Keratinocyte (primary cell): Measurements from ENCODE around the gene DIP2B. TPM values are rescaled to one million over a fixed set of nuclear protein-coding genes. Genes with fewer than 3 reads are reported as not detected.

ENCODE experiments used
- DNase-seq: peaks from one replicate; pipeline ENCODE4 v3.0.0-alpha.2; 2011; ENCODE audit warnings: low read depth, missing footprints, low spot score
- FAIRE-seq: peaks from 2 replicates; lab custom pipeline; 2011; peaks lifted over from hg19 to GRCh38; lab: Jason Lieb, UNC
- H2AFZ ChIP-seq: 2 replicates; pipeline ENCODE4 v1.6.0; 2012; ENCODE audit warnings: low read length, control low read depth, inconsistent platforms; ENCODE audit not compliant: control insufficient read depth
- H3K27ac ChIP-seq: 2 replicates; pipeline ENCODE4 v1.5.1; 2011; ENCODE audit warnings: low read length; ENCODE audit not compliant: control insufficient read depth, insufficient read depth
- H3K27me3 ChIP-seq: 3 replicates; pipeline ENCODE4 v1.6.0; 2011; ENCODE audit warnings: low read length; ENCODE audit not compliant: control insufficient read depth, insufficient read depth; ENCODE audit errors: extremely low read depth
- H3K36me3 ChIP-seq, 2 experiments: 2 replicates in 1 of 2; 3 replicates in 1 of 2; pipeline ENCODE4 v1.5.1; 2011; ENCODE audit warnings: low read length in 2 of 2, mild to moderate bottlenecking in 1 of 2; ENCODE audit not compliant: control insufficient read depth in 2 of 2, insufficient read depth in 2 of 2; ENCODE audit errors: extremely low read depth in 1 of 2
- H3K4me1 ChIP-seq: 3 replicates; pipeline ENCODE4 v1.5.1; 2011; ENCODE audit warnings: low read length; ENCODE audit not compliant: control insufficient read depth, insufficient read depth; ENCODE audit errors: extremely low read depth
- H3K4me2 ChIP-seq: 3 replicates; pipeline ENCODE4 v1.6.0; 2011; ENCODE audit warnings: low read depth, low read length; ENCODE audit not compliant: control insufficient read depth, insufficient read depth; ENCODE audit errors: extremely low read depth
- H3K4me3 ChIP-seq, 3 experiments: fragments of 200-600 bp in 1 of 3; sonication (generic) in 1 of 3; 2 replicates in 2 of 3; 3 replicates in 1 of 3; pipeline ENCODE4 v1.5.1; 2011 to 2016; ENCODE audit warnings: low read length in 3 of 3, mild to moderate bottlenecking in 3 of 3, control low read depth in 2 of 3, inconsistent platforms in 1 of 3, low read depth in 1 of 3, mixed read lengths in 1 of 3, mixed run types in 1 of 3, moderate library complexity in 1 of 3; ENCODE audit not compliant: control insufficient read depth in 2 of 3, insufficient read depth in 2 of 3; ENCODE audit errors: extremely low read depth in 1 of 3
- H3K79me2 ChIP-seq: 2 replicates; pipeline ENCODE4 v1.6.0; 2012; ENCODE audit warnings: low read length; ENCODE audit not compliant: control insufficient read depth, insufficient read depth
- H3K9ac ChIP-seq: 3 replicates; pipeline ENCODE4 v1.6.0; 2011; ENCODE audit warnings: low read length; ENCODE audit not compliant: control insufficient read depth, insufficient read depth; ENCODE audit errors: extremely low read depth
- H3K9me1 ChIP-seq: 3 replicates; pipeline ENCODE4 v1.6.0; 2011; ENCODE audit warnings: low read length; ENCODE audit not compliant: control insufficient read depth, insufficient read depth; ENCODE audit errors: extremely low read depth
- H3K9me3 ChIP-seq: 2 replicates; pipeline ENCODE4 v1.5.1; 2012; ENCODE audit warnings: low read depth, low read length; ENCODE audit not compliant: control insufficient read depth
- H4K20me1 ChIP-seq: 3 replicates; pipeline ENCODE4 v1.6.0; 2011; ENCODE audit warnings: low read length; ENCODE audit not compliant: control insufficient read depth, insufficient read depth; ENCODE audit errors: extremely low read depth
- CTCF ChIP-seq, 3 experiments: IDR thresholded peaks in 1 of 3; conservative IDR thresholded peaks in 1 of 3; optimal IDR thresholded peaks in 1 of 3; 2 replicates in 2 of 3; 3 replicates in 1 of 3; pipeline versions ENCODE3 to v1.5.1; 2011; ENCODE audit warnings: low read length in 3 of 3, mild to moderate bottlenecking in 3 of 3, moderate library complexity in 2 of 3, control low read depth in 1 of 3, inconsistent platforms in 1 of 3; ENCODE audit not compliant: insufficient read depth in 2 of 3; ENCODE audit errors: extremely low read depth in 1 of 3
- EZH2 ChIP-seq: IDR thresholded peaks from one replicate; pipeline ENCODE4 v1.6.1; 2012; ENCODE audit warnings: inconsistent platforms, mild to moderate bottlenecking, low read length, moderate library complexity
- dilution Hi-C: fragments of 300-500 bp; cut with MboI; formaldehyde crosslinking; loops from one replicate; pipeline ENCODE4 v1.7.0; 2020; ENCODE audit warnings: low sequenced_read_pairs; ENCODE audit not compliant: extremely low pct_ligation_motif_present
- polyA plus RNA-seq, 5 experiments: library from polyadenylated mRNA; depleted of rRNA in 3 of 5; stranded (reverse) in 3 of 5; stranded (forward) in 1 of 5; unstranded in 1 of 5; fragments of >200 nt; gene quantifications; 1 replicate in 1 of 5; 2 replicates in 3 of 5; 3 replicates in 1 of 5; pipeline versions ENCODE4 v1.2.1 to v1.2.3, GENCODE V29; 2011 to 2012; ENCODE audit warnings: missing spikeins in 2 of 5, low read depth in 1 of 5, low replicate concordance in 1 of 5

The DIP2B gene
- polyA plus RNA-seq, 1 donor (not counting 4 experiments of a cell fraction or from before 2014, with no cell fraction given) = 30.2 TPM

- H3K27ac ChIP-seq = peak overlapping the region; percentile 94
- peaks cover 96% of the 10 kb centered on the region for H3K4me1 ChIP-seq
- H3K4me3 ChIP-seq = no peak overlapping the region
- H3K36me3 ChIP-seq = peaks cover 0 to 4% of the 10 kb centered on the region in 2 experiments
- no peak overlapping the region for H3K4me2 ChIP-seq
- no peak overlapping the region for H2AFZ ChIP-seq
- DNase-seq (no peak), FAIRE-seq (no peak)
- H3K9me3 ChIP-seq = no peaks in the 10 kb centered on the region
- peaks cover 30% of the 10 kb centered on the region for H3K79me2 ChIP-seq
- TF ChIP-seq CTCF (optimal IDR thresholded peaks at IDR 0.05 in 1 of 3, IDR thresholded peaks at IDR 0.05 in 1 of 3, conservative IDR thresholded peaks at IDR 0.05 in 1 of 3; ENCODE audit: extremely low read depth in 1 of 3, insufficient read depth in 2 of 3, low read length in 3 of 3) (no peak), EZH2 (no peak)
- no peaks in the 10 kb centered on the region for H3K27me3 ChIP-seq
- dilution Hi-C loops = no loop called here
- H3K9me1 ChIP-seq = no peaks in the 10 kb centered on the region
- no peak overlapping the region for H3K9ac ChIP-seq
- H4K20me1 ChIP-seq = no peaks in the 10 kb centered on the region
Measured at GRCh38 chr12:50617657-50618056, 112.9 kb downstream of the DIP2B start.

DNA sequence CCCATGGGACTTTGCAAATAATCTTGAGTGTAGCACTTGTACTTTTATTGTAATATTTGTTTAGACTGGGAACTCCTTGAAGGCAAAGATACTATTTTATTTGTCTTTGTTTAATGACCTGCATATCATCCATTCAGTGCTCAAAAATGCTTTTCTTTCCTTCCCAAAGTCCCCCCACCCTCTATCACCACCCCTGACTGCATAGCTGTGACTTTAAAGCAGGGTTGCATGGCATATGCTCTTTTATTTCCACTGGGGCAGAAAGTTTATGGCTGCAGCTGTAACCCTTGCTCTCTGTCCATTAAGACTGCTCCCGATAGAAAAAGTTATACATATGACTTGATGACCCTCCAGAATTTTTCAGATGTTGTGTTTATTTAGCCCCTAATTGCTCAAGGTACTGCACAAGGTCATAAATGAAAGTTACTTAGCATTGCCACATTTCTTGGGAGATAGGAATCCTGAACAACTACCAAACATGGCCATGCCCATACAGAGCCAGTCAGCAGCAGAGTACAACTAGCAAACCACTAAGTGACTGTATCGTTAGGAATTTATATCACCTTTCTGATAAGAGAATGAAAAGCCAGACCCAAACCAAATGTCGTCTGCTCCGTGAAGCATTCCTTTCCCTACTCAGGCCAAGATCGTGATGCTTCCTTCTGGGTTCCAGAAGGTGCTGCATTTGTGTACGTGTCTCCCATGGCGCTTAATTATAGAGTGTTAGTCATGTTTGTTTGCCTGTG lies 114.3 kb downstream of the DIP2B start:
- peak; percentile 88 for FAIRE-seq
- H3K4me2 ChIP-seq = peak overlapping the region; percentile 89
- peak overlapping the region; percentile 82 for H3K9ac ChIP-seq

More for the DNA sequence above, 114.3 kb downstream of the DIP2B start:
- H3K27me3 ChIP-seq = no peaks in the 10 kb centered on the region
- H2AFZ ChIP-seq = no peak overlapping the region
- no peak for DNase-seq
- TF ChIP-seq EZH2 (no peak), CTCF (optimal IDR thresholded peaks at IDR 0.05 in 1 of 3, IDR thresholded peaks at IDR 0.05 in 1 of 3, conservative IDR thresholded peaks at IDR 0.05 in 1 of 3; ENCODE audit: extremely low read depth in 1 of 3, insufficient read depth in 2 of 3, low read length in 3 of 3) (no peak)
- peak overlapping the region; percentile 94 for H3K27ac ChIP-seq
- dilution Hi-C loops = no loop called here
- H3K4me1 ChIP-seq = peaks cover 86% of the 10 kb centered on the region
- no peaks in the 10 kb centered on the region for H3K9me1 ChIP-seq
- H4K20me1 ChIP-seq = no peaks in the 10 kb centered on the region
- peaks cover 40% of the 10 kb centered on the region for H3K79me2 ChIP-seq
- peak overlapping the region in 2 of 3 experiments; percentile 1 to 19 for H3K4me3 ChIP-seq
- H3K36me3 ChIP-seq = no peaks in the 10 kb centered on the region
- no peaks in the 10 kb centered on the region for H3K9me3 ChIP-seq
